BJ (cell line): ENCODE results near the gene CTNNA1. TPM values are rescaled to one million over a fixed set of nuclear protein-coding genes. Genes with fewer than 3 reads are reported as not detected.

ENCODE experiments used
- CTCF ChIA-PET: fragments of 350-600 bp; formaldehyde crosslinking; extraction: SDS; loops from one replicate; lab custom pipeline; 2021; ENCODE audit warnings: antibody characterized with exemption, inconsistent platforms; lab: Yijun Ruan, JAX
- POLR2A ChIA-PET: fragments of 300-600 bp; sonication (Branson Sonifier 250); formaldehyde crosslinking; extraction: SDS; loops from one replicate; lab custom pipeline; 2021; ENCODE audit warnings: antibody characterized with exemption; lab: Charles Lee
- DNase-seq: peaks from one replicate; pipeline ENCODE4 v3.0.0-alpha.2; 2011; ENCODE audit warnings: low read depth
- H3K27me3 ChIP-seq: 2 replicates; pipeline ENCODE4 v1.6.0; 2011; ENCODE audit warnings: low read length; ENCODE audit not compliant: control insufficient read depth, insufficient read depth
- H3K36me3 ChIP-seq: 2 replicates; pipeline ENCODE4 v1.5.1; 2011; ENCODE audit warnings: low read length; ENCODE audit not compliant: control insufficient read depth, insufficient read depth
- H3K4me3 ChIP-seq: 2 replicates; pipeline ENCODE4 v1.5.1; 2011; ENCODE audit warnings: low read depth, mild to moderate bottlenecking, control low read depth, low read length
- CTCF ChIP-seq: IDR thresholded peaks from 2 replicates; pipeline ENCODE4 v1.5.1; 2011; ENCODE audit warnings: low read depth, mild to moderate bottlenecking, control low read depth, inconsistent platforms, low read length, moderate library complexity; ENCODE audit not compliant: insufficient read depth
- polyA plus RNA-seq: library from polyadenylated mRNA; depleted of rRNA; stranded (reverse); fragments of >200 nt; gene quantifications from 2 replicates; pipeline ENCODE4 v1.2.3, GENCODE V29; 2011

Gene CTNNA1
- polyA plus RNA-seq, 1 experiment = 169 TPM

DNA sequence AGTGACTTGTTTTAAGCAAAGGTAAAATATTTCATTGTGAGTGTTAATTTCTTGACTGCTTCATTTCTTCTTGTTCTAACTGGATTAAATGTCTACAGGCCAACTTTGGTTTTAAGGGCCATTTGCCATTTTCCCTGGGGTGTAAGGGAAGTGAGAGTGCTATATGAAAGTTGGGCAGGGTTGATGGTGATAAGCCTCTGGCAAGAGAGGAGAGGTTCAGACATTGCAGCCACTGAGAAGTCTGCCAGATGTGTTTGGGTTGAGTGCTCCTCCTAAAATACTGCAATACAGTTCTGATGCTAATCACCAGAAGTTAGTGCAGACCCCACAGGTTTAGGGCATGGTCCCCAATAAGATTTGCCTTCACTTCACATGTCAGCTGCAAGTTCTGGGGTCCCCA, 136.8 kb downstream of the CTNNA1 start:
- POLR2A ChIA-PET = no interaction called here
- CTCF ChIA-PET = no interaction called here
- H3K36me3 ChIP-seq = peaks cover 5% of the 10 kb centered on the region

GRCh38 chr5:138890644-138891043, 137.4 kb downstream of the CTNNA1 start:
- ChIA-PET CTCF (no interaction called here), POLR2A (no interaction called here)
- no peak for DNase-seq
- Histone ChIP-seq H3K4me3 (no peak overlapping the region), H3K36me3 (peaks cover 5% of the 10 kb centered on the region), H3K27me3 (no peaks in the 10 kb centered on the region)
- TF ChIP-seq CTCF = no peak

More for the DNA sequence above, 136.8 kb downstream of the CTNNA1 start:
- H3K4me3 ChIP-seq = no peak overlapping the region
- no peak for DNase-seq
- TF ChIP-seq CTCF = no peak
- H3K27me3 ChIP-seq = no peaks in the 10 kb centered on the region

GRCh38 chr5:138895918-138896317, 142.7 kb downstream of the CTNNA1 start:
- Histone ChIP-seq H3K27me3 (no peaks in the 10 kb centered on the region), H3K4me3 (no peak overlapping the region), H3K36me3 (0 out of 2 replicates have a peak, but pooled peaks cover 2% of the 10 kb centered on the region)
- CTCF ChIA-PET = no interaction called here
- TF ChIP-seq CTCF = no peak
- POLR2A ChIA-PET = no interaction called here
- no peak for DNase-seq

DNA sequence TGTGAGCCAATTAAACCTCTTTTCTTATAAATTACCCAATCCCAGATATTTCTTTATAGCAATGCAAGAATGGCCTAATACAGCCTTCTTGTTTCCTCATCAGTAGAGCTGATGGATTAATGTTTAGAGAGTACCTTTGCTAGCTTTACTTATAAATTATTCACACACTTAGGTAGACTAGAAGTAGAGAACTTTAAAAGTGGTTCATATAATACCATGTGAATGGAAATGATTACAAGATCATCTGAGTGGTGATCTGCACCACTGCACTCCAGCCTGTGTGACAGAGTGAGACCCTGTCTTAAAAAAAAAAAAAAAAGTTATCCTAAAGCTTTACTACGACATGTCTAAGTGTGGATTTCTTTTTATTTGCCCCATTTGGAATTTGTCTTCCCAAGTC, 145.1 kb downstream of the CTNNA1 start:
- 0 out of 2 replicates have a peak, but pooled peaks cover 2% of the 10 kb centered on the region for H3K36me3 ChIP-seq
- H3K4me3 ChIP-seq = no peak overlapping the region
- no peaks in the 10 kb centered on the region for H3K27me3 ChIP-seq
- DNase-seq = no peak
- ChIA-PET CTCF (no interaction called here), POLR2A (no interaction called here)
- no peak for TF ChIP-seq CTCF

GRCh38 chr5:138898742-138899141, 145.5 kb downstream of the CTNNA1 start:
- no peak for DNase-seq
- ChIA-PET POLR2A (no interaction called here), CTCF (no interaction called here)
- no peak for TF ChIP-seq CTCF
- no peaks in the 10 kb centered on the region for H3K27me3 ChIP-seq
- H3K4me3 ChIP-seq = no peak overlapping the region
- H3K36me3 ChIP-seq = 0 out of 2 replicates have a peak, but pooled peaks cover 2% of the 10 kb centered on the region
